Uterus (tissue), 4 donors: ENCODE measurements around the gene WRAP73. TPM values are rescaled to one million over a fixed set of nuclear protein-coding genes. Genes with fewer than 3 reads are reported as not detected.

ENCODE experiments used
- DNase-seq, 2 donors: peaks; one replicate each; pipeline ENCODE4 v3.0.0-alpha.2; 2019 to 2020
- H3K27ac ChIP-seq, 2 donors: fragments of 200-600 bp; sonication (generic); 1 replicate in 1 of 2; 2 replicates in 1 of 2; pipeline ENCODE4 v1.5.1; 2016 to 2018
- H3K27me3 ChIP-seq, 2 donors: fragments of 200-600 bp; sonication (generic); one replicate each; pipeline ENCODE4 v1.5.1; 2018 to 2019; ENCODE audit warnings: control low read depth in 1 of 2
- H3K36me3 ChIP-seq, 2 donors: fragments of 200-600 bp; sonication (generic); one replicate each; pipeline ENCODE4 v1.5.1; 2019; ENCODE audit warnings: control low read depth in 1 of 2
- H3K4me1 ChIP-seq, 2 donors: fragments of 200-600 bp; sonication (generic); one replicate each; pipeline ENCODE4 v1.5.1; 2018 to 2019; ENCODE audit warnings: control low read depth in 1 of 2
- H3K4me3 ChIP-seq, 2 donors: fragments of 200-600 bp; sonication (generic); 1 replicate in 1 of 2; 2 replicates in 1 of 2; pipeline ENCODE4 v1.5.1; 2018 to 2019; ENCODE audit warnings: mild to moderate bottlenecking in 1 of 2
- H3K9me3 ChIP-seq, 2 donors: fragments of 200-600 bp; sonication (generic); one replicate each; pipeline ENCODE4 v1.5.1; 2019; ENCODE audit warnings: control low read depth in 1 of 2
- CTCF ChIP-seq, 4 experiments: fragments of 200-600 bp in 2 of 4; fragments of 450-650 bp in 2 of 4; sonication (generic) in 2 of 4; IDR thresholded peaks; one replicate each; pipeline ENCODE4 v1.5.1; 2016 to 2019; ENCODE audit warnings: antibody characterized with exemption in 4 of 4, mild to moderate bottlenecking in 2 of 4, moderate library complexity in 1 of 4
- POLR2A ChIP-seq, 2 donors: fragments of 450-650 bp; IDR thresholded peaks; one replicate each; pipeline ENCODE4 v1.6.1; 2016; ENCODE audit warnings: antibody characterized with exemption in 2 of 2, mild to moderate bottlenecking in 1 of 2, moderate library complexity in 1 of 2
- intact Hi-C: fragments of 100-400 bp; cut with DNase I; formaldehyde crosslinking; loops from one replicate; pipeline ENCODE4 v1.15.1; 2023; ENCODE audit warnings: low total_unique reads
- total RNA-seq, 4 donors: library from RNA; depleted of rRNA in 3 of 4; stranded (reverse); fragments of >200 nt in 3 of 4; gene quantifications; one replicate each; pipeline versions ENCODE4 v1.1.0 to v1.2.4, GENCODE V29; 2014 to 2023
- donor health status: DM: yes; HTN: yes; CAD: no.

Gene WRAP73
- total RNA-seq, 4 donors from 2014 or later: 4.6 to 31.7 (median 25.0) TPM

GRCh38 chr1:3674100-3675094, 24.5 kb upstream of the WRAP73 start:
- H3K27ac ChIP-seq: no peak overlapping the region
- H3K4me1 ChIP-seq: no peaks in the 10 kb centered on the region
- H3K27me3 ChIP-seq: no peaks in the 10 kb centered on the region
- H3K36me3 ChIP-seq: no peaks in the 10 kb centered on the region
- DNase-seq: no peak
- TF ChIP-seq CTCF (IDR thresholded peaks at IDR 0.05) (no peak), POLR2A (IDR thresholded peaks at IDR 0.05) (no peak)
- intact Hi-C loops: no loop called here
- no peaks in the 10 kb centered on the region for H3K9me3 ChIP-seq
- no peak overlapping the region for H3K4me3 ChIP-seq

DNA sequence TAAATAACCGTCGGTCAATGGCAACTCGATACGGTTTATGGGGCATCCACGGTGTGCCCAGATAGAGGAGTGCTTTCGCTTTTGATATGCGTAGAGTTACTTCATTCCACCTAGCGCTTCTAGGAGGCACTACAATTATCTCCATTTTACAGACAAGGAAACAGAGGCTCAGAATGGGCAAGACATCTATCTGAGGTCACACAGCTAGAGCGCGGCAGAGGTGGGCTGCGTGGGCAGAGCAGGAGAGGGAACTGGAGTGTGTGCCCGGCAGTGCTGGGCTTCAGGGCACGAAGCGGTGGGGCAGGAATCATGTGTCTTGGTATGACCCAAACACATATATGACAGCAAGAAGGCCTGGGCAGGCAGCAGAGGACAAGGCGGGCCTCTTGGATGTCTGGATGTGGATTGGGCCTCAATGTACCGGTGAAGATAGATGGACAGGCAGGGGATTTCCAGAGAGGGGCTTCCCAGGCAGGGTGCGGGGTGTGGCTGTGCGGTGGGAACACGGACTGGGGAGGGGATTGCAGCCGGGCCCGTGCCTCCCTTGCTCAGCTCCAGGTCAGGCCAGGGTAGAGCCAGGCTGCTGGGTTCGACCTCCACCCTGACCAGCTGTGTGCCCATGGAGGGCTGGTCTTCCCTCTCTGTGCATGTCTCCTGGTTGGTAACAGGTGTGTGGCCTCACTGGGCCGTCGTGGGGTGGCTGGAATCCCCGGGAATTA, 23.6 kb upstream of the WRAP73 start:
- no peak for DNase-seq
- Histone ChIP-seq H3K27ac (no peak overlapping the region), H3K27me3 (no peaks in the 10 kb centered on the region), H3K9me3 (no peaks in the 10 kb centered on the region), H3K4me1 (no peaks in the 10 kb centered on the region), H3K36me3 (no peaks in the 10 kb centered on the region), H3K4me3 (no peak overlapping the region)
- no peak for TF ChIP-seq CTCF (IDR thresholded peaks at IDR 0.05)
- no peak for TF ChIP-seq POLR2A (IDR thresholded peaks at IDR 0.05)
- intact Hi-C loops: no loop called here

GRCh38 chr1:3672971-3673361, 23.1 kb upstream of the WRAP73 start:
- H3K27ac ChIP-seq: no peak overlapping the region
- no peaks in the 10 kb centered on the region for H3K4me1 ChIP-seq
- intact Hi-C loops: no loop called here
- no peak overlapping the region for H3K4me3 ChIP-seq
- no peaks in the 10 kb centered on the region for H3K9me3 ChIP-seq
- DNase-seq: no peak
- no peaks in the 10 kb centered on the region for H3K27me3 ChIP-seq
- H3K36me3 ChIP-seq: no peaks in the 10 kb centered on the region
- TF ChIP-seq POLR2A (IDR thresholded peaks at IDR 0.05) (no peak), CTCF (IDR thresholded peaks at IDR 0.05) (no peak)

DNA sequence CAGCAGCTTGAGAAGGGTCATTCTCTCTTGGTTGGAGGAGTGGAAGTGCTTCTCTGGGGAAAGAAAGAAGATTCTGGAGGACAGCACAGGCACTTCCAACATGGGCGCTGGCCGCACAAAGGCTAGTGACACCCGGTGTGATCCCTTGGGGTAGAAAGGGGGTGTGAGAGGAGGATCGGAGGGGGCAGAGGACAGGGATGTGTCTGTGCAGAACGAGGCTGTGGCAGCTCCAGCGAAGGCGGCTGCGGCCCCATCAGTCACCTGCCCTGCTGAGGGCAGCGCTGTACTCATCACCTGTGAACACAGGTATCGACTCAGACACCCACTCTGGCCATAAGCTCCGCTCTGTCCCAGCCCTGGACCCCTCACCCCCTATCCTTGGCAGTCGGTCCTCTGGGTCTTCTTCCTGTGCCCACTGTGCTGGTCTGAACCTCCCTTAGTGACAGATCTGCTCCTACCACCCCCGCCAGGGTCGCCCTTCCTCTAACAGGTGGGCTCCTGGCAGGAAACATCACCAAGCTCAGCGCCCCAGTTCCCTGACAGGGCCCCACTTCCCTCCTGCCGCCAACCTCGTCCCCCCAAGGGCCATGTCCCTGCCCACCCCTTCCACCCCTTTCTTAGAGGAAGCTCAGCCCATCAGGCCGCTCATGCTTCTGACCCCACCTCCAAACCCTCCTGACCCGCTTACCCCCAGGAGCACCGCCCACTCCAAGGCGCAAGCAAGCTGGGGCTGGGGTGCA, 22.5 kb upstream of the WRAP73 start:
- intact Hi-C loops: no loop called here
- no peaks in the 10 kb centered on the region for H3K27me3 ChIP-seq
- TF ChIP-seq POLR2A (IDR thresholded peaks at IDR 0.05) (no peak), CTCF (IDR thresholded peaks at IDR 0.05) (no peak)

More for the DNA sequence above, 22.5 kb upstream of the WRAP73 start:
- no peak for DNase-seq
- Histone ChIP-seq H3K4me1 (no peaks in the 10 kb centered on the region), H3K9me3 (no peaks in the 10 kb centered on the region), H3K36me3 (no peaks in the 10 kb centered on the region), H3K27ac (no peak overlapping the region), H3K4me3 (no peak overlapping the region)
